ENCODE results near the gene CEP128. TPM values are rescaled to one million over a fixed set of nuclear protein-coding genes. Genes with fewer than 3 reads are reported as not detected.

CEP128 gene
- total and polyA plus RNA-seq, 9 donors: 2.9 to 4.9 (median 4.0) TPM

DNA sequence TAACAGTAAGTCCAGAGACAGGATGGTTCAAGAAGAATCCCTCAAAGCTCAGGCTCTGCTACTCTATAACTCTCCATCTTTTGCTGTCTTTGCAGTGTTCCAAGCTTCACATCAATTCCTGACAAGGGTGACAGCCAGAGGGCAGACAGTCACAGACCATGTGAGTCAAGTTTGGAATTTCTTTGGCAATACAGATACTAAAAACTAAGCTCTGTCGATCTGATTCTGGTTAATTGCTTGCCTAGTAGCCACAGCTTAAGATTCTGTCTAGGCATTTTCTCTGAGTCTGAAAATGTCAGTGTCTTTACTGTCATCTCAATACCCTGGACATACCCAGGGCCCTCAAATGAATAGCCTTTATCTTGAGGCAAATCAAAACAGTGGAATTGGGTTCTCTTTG is 153.7 kb downstream of the CEP128 start:
- Histone ChIP-seq H3K27me3 (ENCODE audit: control insufficient read depth, insufficient read depth, low read length) (no peaks in the 10 kb centered on the region), H3K4me1 (ENCODE audit: control insufficient read depth, insufficient read depth, low read length) (no peaks in the 10 kb centered on the region), H3K9me3 (replicated peaks; ENCODE audit: control insufficient read depth, low read depth, low read length) (no peaks in the 10 kb centered on the region), H3K36me3 (ENCODE audit: control insufficient read depth, insufficient read depth, low read length) (no peaks in the 10 kb centered on the region), H3K27ac (ENCODE audit: low read length) (no peak overlapping the region), H3K4me3 (ENCODE audit: low read length) (no peak overlapping the region)
- 70% methylated on average over 1 of the region's 1 CpG for WGBS (ENCODE audit: insufficient coverage)
- DNase-seq: no peak

DNA sequence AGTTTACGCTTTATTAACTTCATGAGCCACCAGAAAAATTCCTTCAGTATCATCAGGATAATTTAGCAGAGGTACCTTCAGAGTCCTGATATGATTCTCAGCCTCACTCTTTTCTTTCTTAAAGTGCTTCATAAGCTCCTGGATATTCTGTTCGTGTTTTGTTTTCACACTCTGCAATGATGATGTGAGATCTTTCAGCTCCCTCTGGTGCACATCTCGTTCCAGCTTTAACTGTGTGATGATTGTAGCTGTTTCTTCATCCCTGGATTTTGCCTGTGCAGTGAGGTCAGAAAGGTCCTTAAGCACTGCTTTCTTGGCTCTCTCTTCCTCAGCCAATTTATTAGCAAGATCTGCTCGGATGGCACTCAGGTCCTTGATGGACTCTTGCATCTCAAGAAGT is 156.7 kb downstream of the CEP128 start:
- H3K4me3 ChIP-seq (ENCODE audit: low read length): no peak overlapping the region
- no peaks in the 10 kb centered on the region for H3K36me3 ChIP-seq (ENCODE audit: control insufficient read depth, insufficient read depth, low read length)
- H3K27ac ChIP-seq (ENCODE audit: low read length): no peak overlapping the region
- no peaks in the 10 kb centered on the region for H3K27me3 ChIP-seq (ENCODE audit: control insufficient read depth, insufficient read depth, low read length)
- no peaks in the 10 kb centered on the region for H3K9me3 ChIP-seq (replicated peaks; ENCODE audit: control insufficient read depth, low read depth, low read length)
- DNase-seq: peak; percentile 18
- 60% methylated on average over 1 of the region's 4 CpGs for WGBS (ENCODE audit: insufficient coverage)
- H3K4me1 ChIP-seq (ENCODE audit: control insufficient read depth, insufficient read depth, low read length): no peaks in the 10 kb centered on the region

- Histone ChIP-seq H3K36me3 (ENCODE audit: control insufficient read depth, insufficient read depth, low read length) (no peaks in the 10 kb centered on the region), H3K9me3 (replicated peaks; ENCODE audit: control insufficient read depth, low read depth, low read length) (no peaks in the 10 kb centered on the region), H3K4me1 (ENCODE audit: control insufficient read depth, insufficient read depth, low read length) (no peaks in the 10 kb centered on the region), H3K4me3 (ENCODE audit: low read length) (no peak overlapping the region), H3K27ac (ENCODE audit: low read length) (no peak overlapping the region), H3K27me3 (ENCODE audit: control insufficient read depth, insufficient read depth, low read length) (no peaks in the 10 kb centered on the region)
- DNase-seq: peak; percentile 4
- WGBS (ENCODE audit: insufficient coverage): 100% methylated on average over 1 of the region's 1 CpG
Observed at GRCh38 chr14:80781972-80782367, 159.6 kb downstream of the CEP128 start.

GRCh38 chr14:80780500-80780899 is 161.0 kb downstream of the CEP128 start:
- no peak for DNase-seq
- H3K27me3 ChIP-seq (ENCODE audit: control insufficient read depth, insufficient read depth, low read length): no peaks in the 10 kb centered on the region
- no peaks in the 10 kb centered on the region for H3K9me3 ChIP-seq (replicated peaks; ENCODE audit: control insufficient read depth, low read depth, low read length)
- no peaks in the 10 kb centered on the region for H3K36me3 ChIP-seq (ENCODE audit: control insufficient read depth, insufficient read depth, low read length)
- H3K27ac ChIP-seq (ENCODE audit: low read length): no peak overlapping the region
- no peaks in the 10 kb centered on the region for H3K4me1 ChIP-seq (ENCODE audit: control insufficient read depth, insufficient read depth, low read length)
- no CpG with 5 or more reads among the region's 1 CpG for WGBS (ENCODE audit: insufficient coverage)
- H3K4me3 ChIP-seq (ENCODE audit: low read length): no peak overlapping the region

GRCh38 chr14:80776657-80777056 is 164.9 kb downstream of the CEP128 start:
- Histone ChIP-seq H3K27ac (ENCODE audit: low read length) (no peak overlapping the region), H3K9me3 (replicated peaks; ENCODE audit: control insufficient read depth, low read depth, low read length) (no peaks in the 10 kb centered on the region), H3K4me3 (ENCODE audit: low read length) (no peak overlapping the region), H3K4me1 (ENCODE audit: control insufficient read depth, insufficient read depth, low read length) (no peaks in the 10 kb centered on the region), H3K36me3 (ENCODE audit: control insufficient read depth, insufficient read depth, low read length) (no peaks in the 10 kb centered on the region), H3K27me3 (ENCODE audit: control insufficient read depth, insufficient read depth, low read length) (no peaks in the 10 kb centered on the region)
- DNase-seq: no peak
- WGBS (ENCODE audit: insufficient coverage): no CpG with 5 or more reads among the region's 1 CpG

GRCh38 chr14:80776186-80776585 is 165.4 kb downstream of the CEP128 start:
- Histone ChIP-seq H3K4me3 (ENCODE audit: low read length) (no peak overlapping the region), H3K9me3 (replicated peaks; ENCODE audit: control insufficient read depth, low read depth, low read length) (no peaks in the 10 kb centered on the region)
- no peak for DNase-seq

GRCh38 chr14:80772504-80772903 is 169.0 kb downstream of the CEP128 start:
- H3K4me1 ChIP-seq (ENCODE audit: control insufficient read depth, insufficient read depth, low read length): no peaks in the 10 kb centered on the region
- H3K27me3 ChIP-seq (ENCODE audit: control insufficient read depth, insufficient read depth, low read length): no peaks in the 10 kb centered on the region
- DNase-seq: no peak
- H3K36me3 ChIP-seq (ENCODE audit: control insufficient read depth, insufficient read depth, low read length): no peaks in the 10 kb centered on the region
- H3K4me3 ChIP-seq (ENCODE audit: low read length): no peak overlapping the region
- WGBS (ENCODE audit: insufficient coverage): 93% methylated on average over 5 of the region's 5 CpGs
- no peak overlapping the region for H3K27ac ChIP-seq (ENCODE audit: low read length)
- no peaks in the 10 kb centered on the region for H3K9me3 ChIP-seq (replicated peaks; ENCODE audit: control insufficient read depth, low read depth, low read length)

More at GRCh38 chr14:80776186-80776585, 165.4 kb downstream of the CEP128 start:
- no peaks in the 10 kb centered on the region for H3K4me1 ChIP-seq (ENCODE audit: control insufficient read depth, insufficient read depth, low read length)
- H3K36me3 ChIP-seq (ENCODE audit: control insufficient read depth, insufficient read depth, low read length): no peaks in the 10 kb centered on the region
- no peak overlapping the region for H3K27ac ChIP-seq (ENCODE audit: low read length)
- H3K27me3 ChIP-seq (ENCODE audit: control insufficient read depth, insufficient read depth, low read length): no peaks in the 10 kb centered on the region

GRCh38 chr14:80771201-80771600 is 170.3 kb downstream of the CEP128 start:
- Histone ChIP-seq H3K4me1 (ENCODE audit: control insufficient read depth, insufficient read depth, low read length) (no peaks in the 10 kb centered on the region), H3K9me3 (replicated peaks; ENCODE audit: control insufficient read depth, low read depth, low read length) (no peaks in the 10 kb centered on the region), H3K36me3 (ENCODE audit: control insufficient read depth, insufficient read depth, low read length) (no peaks in the 10 kb centered on the region), H3K27ac (ENCODE audit: low read length) (no peak overlapping the region), H3K27me3 (ENCODE audit: control insufficient read depth, insufficient read depth, low read length) (no peaks in the 10 kb centered on the region), H3K4me3 (ENCODE audit: low read length) (no peak overlapping the region)
- no CpG with 5 or more reads among the region's 1 CpG for WGBS (ENCODE audit: insufficient coverage)
- DNase-seq: no peak

- H3K4me3 ChIP-seq (ENCODE audit: low read length): no peak overlapping the region
Observed at GRCh38 chr14:80770114-80770908, 171.2 kb downstream of the CEP128 start.

DNA sequence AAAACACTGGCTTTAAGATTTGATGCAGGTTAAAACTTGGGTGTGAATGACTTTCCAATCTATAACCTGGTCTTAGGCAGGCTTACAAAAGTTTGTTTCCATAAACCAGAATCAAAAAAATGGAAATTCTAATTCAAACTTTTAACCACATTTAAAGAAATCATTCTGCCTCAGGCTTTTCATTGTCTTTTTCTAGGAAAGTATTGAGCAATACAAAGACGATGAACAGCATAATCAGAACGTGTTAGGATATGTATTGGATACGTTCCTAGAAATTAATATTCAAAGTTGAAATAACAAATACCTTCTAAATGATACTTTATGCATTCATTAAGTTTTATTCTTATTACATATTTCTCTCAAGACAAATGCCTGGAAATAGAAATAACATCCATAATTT is 172.9 kb downstream of the CEP128 start:
- DNase-seq: no peak
- H3K4me1 ChIP-seq (ENCODE audit: control insufficient read depth, insufficient read depth, low read length): no peaks in the 10 kb centered on the region
- H3K36me3 ChIP-seq (ENCODE audit: control insufficient read depth, insufficient read depth, low read length): no peaks in the 10 kb centered on the region
- H3K27me3 ChIP-seq (ENCODE audit: control insufficient read depth, insufficient read depth, low read length): no peaks in the 10 kb centered on the region
- no peaks in the 10 kb centered on the region for H3K9me3 ChIP-seq (replicated peaks; ENCODE audit: control insufficient read depth, low read depth, low read length)
- WGBS (ENCODE audit: insufficient coverage): no CpG with 5 or more reads among the region's 3 CpGs
- no peak overlapping the region for H3K27ac ChIP-seq (ENCODE audit: low read length)
- H3K4me3 ChIP-seq (ENCODE audit: low read length): no peak overlapping the region

More at GRCh38 chr14:80770114-80770908, 171.2 kb downstream of the CEP128 start:
- Histone ChIP-seq H3K36me3 (ENCODE audit: control insufficient read depth, insufficient read depth, low read length) (no peaks in the 10 kb centered on the region), H3K9me3 (replicated peaks; ENCODE audit: control insufficient read depth, low read depth, low read length) (no peaks in the 10 kb centered on the region), H3K27ac (ENCODE audit: low read length) (no peak overlapping the region), H3K27me3 (ENCODE audit: control insufficient read depth, insufficient read depth, low read length) (no peaks in the 10 kb centered on the region), H3K4me1 (ENCODE audit: control insufficient read depth, insufficient read depth, low read length) (no peaks in the 10 kb centered on the region)
- no CpG with 5 or more reads among the region's 1 CpG for WGBS (ENCODE audit: insufficient coverage)
- DNase-seq: no peak
